Prostate gland (tissue), 2 donors: ENCODE results near the gene E2F3. TPM values are rescaled to one million over a fixed set of nuclear protein-coding genes. Genes with fewer than 3 reads are reported as not detected.

Source experiments
- DNase-seq: peaks from one replicate; pipeline ENCODE4 v3.0.0-alpha.2; 2019; ENCODE audit warnings: low spot score
- H3K27ac ChIP-seq, 2 donors: fragments of 200-600 bp; sonication (generic); 2 replicates each; pipeline ENCODE4 v1.5.1; 2017 to 2019
- H3K27me3 ChIP-seq: fragments of 200-600 bp; sonication (generic); replicated peaks from 2 replicates; pipeline ENCODE4 v1.5.1; 2019; ENCODE audit not compliant: insufficient read depth
- H3K36me3 ChIP-seq, 2 donors: fragments of 200-600 bp; sonication (generic); 1 replicate in 1 of 2; 2 replicates in 1 of 2; pipeline versions ENCODE4 v1.5.1 to v1.8.1; 2017 to 2019
- H3K4me1 ChIP-seq: fragments of 200-600 bp; sonication (generic); replicated peaks from 2 replicates; pipeline ENCODE4 v1.5.1; 2019
- H3K4me3 ChIP-seq, 2 donors: fragments of 200-600 bp; sonication (generic); 2 replicates each; pipeline ENCODE4 v1.5.1; 2017 to 2019
- H3K9me3 ChIP-seq: fragments of 200-600 bp; sonication (generic); 2 replicates; pipeline ENCODE4 v1.5.1; 2017
- CTCF ChIP-seq, 4 experiments: fragments of 200-600 bp in 2 of 4; fragments of 450-650 bp in 2 of 4; sonication (generic) in 2 of 4; IDR thresholded peaks; 1 replicate in 3 of 4; 2 replicates in 1 of 4; pipeline ENCODE4 v1.5.1; 2016 to 2019; ENCODE audit warnings: antibody characterized with exemption in 4 of 4, mild to moderate bottlenecking in 2 of 4, moderate library complexity in 2 of 4
- POLR2A ChIP-seq: fragments of 450-650 bp; IDR thresholded peaks from one replicate; pipeline ENCODE4 v1.6.1; 2016; ENCODE audit warnings: antibody characterized with exemption, mild to moderate bottlenecking
- POLR2AphosphoS5 ChIP-seq: sonication (generic); formaldehyde crosslinking; IDR thresholded peaks from one replicate; pipeline ENCODE4 v1.6.1; 2017; ENCODE audit warnings: antibody characterized with exemption
- WGBS: methylation state at CpG from one replicate; pipeline ENCODE4 v1.1.5; 2018; 5-methylcytosine and 5-hydroxymethylcytosine counted together
- intact Hi-C: fragments of 100-400 bp; cut with DNase I; formaldehyde crosslinking; loops from one replicate; pipeline ENCODE4 v1.14.2; 2022
- total RNA-seq, 2 donors: library from RNA; depleted of rRNA; stranded (reverse); fragments of >200 nt; gene quantifications; one replicate each; pipeline ENCODE4 v1.1.0, GENCODE V29; 2016

E2F3 gene
- total RNA-seq, 2 donors from 2014 or later, result 3.7 to 5.5 TPM

- Histone ChIP-seq H3K9me3 (no peaks in the 10 kb centered on the region), H3K36me3 (no peaks in the 10 kb centered on the region), H3K27me3 (no peaks in the 10 kb centered on the region), H3K4me3 (peak overlapping the region; percentile 68), H3K4me1 (no peaks in the 10 kb centered on the region), H3K27ac (peak overlapping the region; percentile 82 to 86)
- TF ChIP-seq CTCF (IDR thresholded peaks at IDR 0.05), result no peak
- TF ChIP-seq POLR2A, result no peak
- no peak for TF ChIP-seq POLR2AphosphoS5
- DNase-seq, result no peak
- under 1% methylated on average over 36 of the region's 38 CpGs for WGBS
- intact Hi-C loops, result loop anchor here (5.0 to 10.0 kb wide), 3 partner anchors 112 to 289 kb away; no protein-coding TSS in a partner anchor
Measured at GRCh38 chr6:20403766-20404640, 2.3 kb downstream of the E2F3 start.

- WGBS, result under 1% methylated on average over 6 of the region's 6 CpGs
- DNase-seq, result no peak
- Histone ChIP-seq H3K4me1 (no peaks in the 10 kb centered on the region), H3K4me3 (peak overlapping the region in 1 of 2 donors; percentile 68), H3K27ac (peak overlapping the region in 1 of 2 donors; percentile 82), H3K36me3 (no peaks in the 10 kb centered on the region), H3K27me3 (no peaks in the 10 kb centered on the region), H3K9me3 (no peaks in the 10 kb centered on the region)
- no peak for TF ChIP-seq POLR2A
- TF ChIP-seq CTCF (IDR thresholded peaks at IDR 0.05), result peak in 1 of 4 experiments; percentile 48
- peak; percentile 14 for TF ChIP-seq POLR2AphosphoS5
- intact Hi-C loops, result loop anchor here (5.0 to 10.0 kb wide), 3 partner anchors 112 to 290 kb away; no protein-coding TSS in a partner anchor
Measured at GRCh38 chr6:20404641-20405032, 3.0 kb downstream of the E2F3 start.

DNA sequence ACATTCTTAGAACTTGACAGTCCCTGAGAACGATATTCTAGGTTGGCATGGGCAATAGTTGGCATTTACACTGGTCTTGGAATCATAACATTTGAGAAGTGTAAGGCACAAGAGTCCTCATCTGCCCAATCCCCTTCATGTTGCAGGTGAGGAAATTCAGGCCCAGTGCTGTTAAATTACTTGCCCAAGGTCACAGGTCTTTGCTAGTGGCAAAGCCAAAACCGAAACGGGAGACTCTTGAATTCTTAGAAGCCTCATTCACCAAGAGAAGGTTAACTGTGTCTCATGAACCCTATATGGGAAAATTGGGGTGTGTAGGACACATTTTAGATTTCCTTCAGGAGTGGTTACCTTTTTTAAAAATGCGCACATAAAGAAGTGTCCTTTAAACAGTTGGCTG lies 7.2 kb downstream of the E2F3 start:
- Histone ChIP-seq H3K27ac (no peak overlapping the region), H3K4me3 (no peak overlapping the region), H3K36me3 (no peaks in the 10 kb centered on the region), H3K27me3 (no peaks in the 10 kb centered on the region), H3K9me3 (no peaks in the 10 kb centered on the region), H3K4me1 (no peaks in the 10 kb centered on the region)
- 95% methylated on average over 4 of the region's 4 CpGs for WGBS
- no peak for DNase-seq
- intact Hi-C loops, result loop anchor here (10.0 kb wide), 1 partner anchor 294 kb away; no protein-coding TSS in a partner anchor
- TF ChIP-seq CTCF (IDR thresholded peaks at IDR 0.05) (no peak), POLR2AphosphoS5 (no peak), POLR2A (no peak)

DNA sequence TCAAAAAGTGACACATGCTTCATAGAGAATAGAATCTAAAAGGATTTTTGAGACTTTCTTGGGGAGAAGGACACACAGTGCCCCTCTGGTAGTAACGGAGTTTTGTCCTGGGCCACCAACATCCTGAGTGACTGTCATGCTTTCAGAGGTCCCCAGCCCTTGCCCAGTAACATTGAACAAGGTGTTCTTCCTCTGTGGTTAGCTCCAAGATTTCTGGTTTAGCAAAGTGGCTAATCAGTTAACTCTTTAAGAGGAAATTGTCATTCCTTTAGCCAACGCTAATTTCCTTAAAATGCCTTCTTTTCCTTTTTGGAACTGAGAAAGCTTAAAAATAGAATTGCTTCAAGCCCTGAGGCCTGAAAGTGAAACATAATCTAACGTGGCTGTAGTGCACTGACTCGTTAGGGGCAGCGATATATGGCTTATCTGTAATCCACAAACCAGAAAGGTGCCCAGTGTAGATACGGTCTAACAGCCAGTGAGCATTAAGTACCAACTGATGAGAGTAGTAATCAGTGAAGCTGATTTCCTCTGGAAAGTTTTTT lies 7.8 kb downstream of the E2F3 start:
- no peaks in the 10 kb centered on the region for H3K9me3 ChIP-seq
- H3K4me1 ChIP-seq, result no peaks in the 10 kb centered on the region
- no peak for DNase-seq
- H3K27me3 ChIP-seq, result no peaks in the 10 kb centered on the region
- TF ChIP-seq CTCF (IDR thresholded peaks at IDR 0.05), result no peak
- TF ChIP-seq POLR2A, result no peak
- no peak for TF ChIP-seq POLR2AphosphoS5
- intact Hi-C loops, result loop anchor here (10.0 kb wide), 1 partner anchor 295 kb away; no protein-coding TSS in a partner anchor
- H3K4me3 ChIP-seq, result no peak overlapping the region
- H3K36me3 ChIP-seq, result no peaks in the 10 kb centered on the region
- 65% methylated on average over 6 of the region's 6 CpGs for WGBS
- H3K27ac ChIP-seq, result no peak overlapping the region
